GM19193 (cell line): Measurements from ENCODE around the gene CLMP.

Experiments
- POLR2A ChIP-seq: IDR thresholded peaks from 4 replicates; pipeline ENCODE4 v1.6.1; 2011; ENCODE audit not compliant: insufficient read depth, insufficient read length; ENCODE audit errors: extremely low read depth

Gene CLMP

DNA sequence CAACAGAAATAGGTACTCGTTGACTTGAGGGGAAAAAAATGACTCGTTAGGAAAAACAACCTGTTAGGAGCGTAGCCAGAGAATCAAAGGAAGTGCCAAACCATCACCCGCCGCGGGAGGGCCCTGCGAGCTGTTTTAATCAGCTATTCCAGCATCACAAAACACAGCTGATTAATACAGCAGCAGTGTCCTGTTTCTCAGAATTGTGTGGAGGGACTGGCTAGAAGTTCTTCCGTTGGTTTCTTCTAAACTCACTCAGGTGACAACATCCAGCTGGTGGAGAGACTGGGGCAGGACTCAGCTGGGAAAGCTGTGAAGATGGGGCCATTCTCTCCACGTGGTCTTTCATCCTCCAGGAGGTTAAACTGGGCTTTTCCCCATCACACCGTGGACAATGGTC, 161.2 kb downstream of the CLMP start:
- no peak for TF ChIP-seq POLR2A

- no peak for TF ChIP-seq POLR2A
These were observed 164.5 kb downstream of the CLMP start for GRCh38 chr11:123030517-123030916.

DNA sequence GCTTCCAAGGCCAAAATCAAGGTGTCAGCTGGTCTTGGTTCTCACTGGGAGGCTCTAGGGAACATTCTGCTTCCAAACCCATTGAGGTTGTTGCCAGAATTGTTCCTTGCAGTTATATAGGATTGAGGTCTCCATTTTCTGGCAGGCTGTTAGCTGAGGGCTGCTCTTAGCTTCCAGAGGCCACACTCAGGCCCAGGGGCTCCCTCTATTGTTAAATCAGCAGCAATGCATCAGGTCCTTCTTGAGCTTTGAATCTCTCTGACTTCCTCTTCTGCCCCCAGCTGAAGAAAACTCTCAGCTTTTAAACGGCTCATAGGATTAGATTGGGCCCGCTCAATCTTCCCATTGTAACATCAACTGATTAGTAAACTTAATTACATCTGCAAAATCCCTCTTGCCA, 174.1 kb downstream of the CLMP start:
- no peak for TF ChIP-seq POLR2A
